ENCODE results near the gene HOXA7.

HOXA7 gene

GRCh38 chr7:27106901-27107240, 49.6 kb downstream of the HOXA7 start:
- no peak for DNase-seq (ENCODE audit: low spot score)

GRCh38 chr7:27106181-27106900, 50.1 kb downstream of the HOXA7 start:
- no peak for DNase-seq (ENCODE audit: low spot score)

GRCh38 chr7:27105301-27106031, 51.0 kb downstream of the HOXA7 start:
- no peak for DNase-seq (ENCODE audit: low spot score)

- no peak for DNase-seq (ENCODE audit: low spot score)
Measured at GRCh38 chr7:27104341-27105058, 52.0 kb downstream of the HOXA7 start.
